GM23248 (cell line): Measurements from ENCODE around the gene SNAI3.

Experiments used
- EZH2 ChIP-seq: fragments of 200-600 bp; sonication (generic); IDR thresholded peaks from 2 replicates; pipeline ENCODE4 v1.6.1; 2018; ENCODE audit warnings: antibody characterized with exemption, mild to moderate bottlenecking; ENCODE audit not compliant: insufficient read depth, poor library complexity, severe bottlenecking
- EZH2phosphoT487 ChIP-seq: fragments of 200-600 bp; sonication (generic); IDR thresholded peaks from 2 replicates; pipeline ENCODE4 v1.6.1; 2018; ENCODE audit warnings: antibody characterized with exemption, moderate library complexity, mild to moderate bottlenecking, low read depth; ENCODE audit not compliant: insufficient read depth

DNA sequence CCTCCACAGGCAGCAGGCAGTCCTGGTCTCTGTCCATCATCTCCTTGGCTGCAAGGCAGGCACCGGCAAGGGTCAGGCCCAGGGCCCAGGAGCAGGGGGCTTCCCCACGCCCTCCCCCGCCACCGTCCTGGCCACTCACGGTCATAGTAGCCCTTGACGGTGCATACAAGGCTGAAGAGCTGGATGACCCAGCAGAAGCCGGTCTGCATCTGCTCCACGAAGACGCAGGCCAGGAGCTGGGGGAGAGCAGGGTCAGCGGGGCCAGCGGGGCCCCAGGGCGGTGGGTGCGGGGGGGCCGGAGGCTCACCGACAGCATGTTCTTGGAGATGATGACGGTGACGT, 40.1 kb upstream of the SNAI3 start:
- TF ChIP-seq EZH2phosphoT487 (no peak), EZH2 (no peak)
